GM19240 (cell line): ENCODE measurements around the gene ARHGAP4.

Source experiments
- DNase-seq: peaks from one replicate; pipeline ENCODE4 v3.0.0; 2011; ENCODE audit warnings: low spot score; ENCODE audit not compliant: insufficient read length

ARHGAP4 gene

DNA sequence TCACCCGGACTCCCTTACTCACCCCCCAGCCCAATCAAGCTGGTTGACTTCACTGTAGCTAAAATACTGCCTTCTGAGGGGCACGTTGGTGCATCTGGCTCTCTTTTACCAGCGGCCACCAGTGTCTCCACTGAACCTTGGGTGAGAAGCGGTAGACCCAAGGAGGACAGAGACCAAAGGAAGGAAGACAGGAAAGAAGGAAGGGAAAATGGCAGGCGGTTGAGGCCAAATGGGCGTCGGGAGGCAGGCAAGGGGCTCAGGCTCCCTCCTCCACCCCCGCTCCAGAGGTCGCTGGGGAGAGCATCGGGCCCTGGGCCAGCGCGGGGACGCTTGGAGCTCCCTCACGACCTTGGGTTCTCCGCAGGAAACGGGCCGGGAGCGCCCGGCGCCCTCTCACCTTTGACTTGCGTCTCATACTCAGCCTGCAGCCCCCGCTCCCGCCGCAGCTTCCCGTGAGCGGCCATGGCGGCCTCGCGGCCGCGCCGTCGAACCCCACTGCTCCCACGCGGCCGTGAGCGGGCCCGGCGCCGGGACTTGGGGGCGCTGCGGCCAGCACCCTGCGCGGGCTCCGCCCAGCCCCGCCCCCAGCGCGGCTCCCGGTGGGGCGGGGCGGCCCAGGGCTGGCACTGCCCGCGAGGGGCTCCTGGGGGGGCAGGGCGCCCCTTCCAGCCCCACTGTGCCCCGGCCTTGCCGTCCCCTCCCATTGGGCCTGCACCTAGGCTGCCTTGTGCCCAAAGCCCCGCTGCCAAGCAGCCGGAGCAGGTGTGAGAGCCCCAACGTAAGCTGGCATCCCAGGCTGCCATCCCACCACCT lies at the start of gene ARHGAP4:
TSS of gene ARHGAP4 (minus strand) at position 526 of the 813 bp plus-strand sequence. CDS start at position 464, 62 bp downstream.
- no peak for DNase-seq

DNA sequence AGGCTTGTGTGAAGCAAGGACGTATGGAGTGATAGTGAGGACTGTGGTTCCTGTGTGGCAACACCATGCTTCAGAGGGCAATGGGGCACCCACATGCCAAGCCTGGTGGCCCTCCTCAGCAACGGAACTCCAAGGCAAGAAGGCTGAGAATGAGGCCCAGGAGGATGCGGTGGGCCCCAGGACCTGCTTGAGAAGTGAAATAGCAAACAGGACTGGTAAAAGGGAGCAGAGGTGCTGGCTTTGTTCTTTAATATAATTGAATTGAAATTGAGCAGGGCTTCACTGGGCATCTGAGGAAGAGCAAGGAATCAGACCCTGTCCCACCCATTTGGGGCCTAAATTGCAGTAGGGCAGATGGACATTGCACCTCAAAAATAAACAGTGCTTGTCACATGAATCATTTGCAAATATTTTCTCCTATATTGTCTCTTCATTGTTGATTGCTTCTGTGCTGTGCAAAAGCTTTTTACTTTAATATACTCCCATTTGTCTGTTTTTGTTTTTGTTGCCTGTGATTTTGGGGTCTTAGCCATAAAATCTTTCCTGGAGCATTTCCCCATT lies 48.7 kb upstream of the ARHGAP4 start:
- DNase-seq: no peak

DNA sequence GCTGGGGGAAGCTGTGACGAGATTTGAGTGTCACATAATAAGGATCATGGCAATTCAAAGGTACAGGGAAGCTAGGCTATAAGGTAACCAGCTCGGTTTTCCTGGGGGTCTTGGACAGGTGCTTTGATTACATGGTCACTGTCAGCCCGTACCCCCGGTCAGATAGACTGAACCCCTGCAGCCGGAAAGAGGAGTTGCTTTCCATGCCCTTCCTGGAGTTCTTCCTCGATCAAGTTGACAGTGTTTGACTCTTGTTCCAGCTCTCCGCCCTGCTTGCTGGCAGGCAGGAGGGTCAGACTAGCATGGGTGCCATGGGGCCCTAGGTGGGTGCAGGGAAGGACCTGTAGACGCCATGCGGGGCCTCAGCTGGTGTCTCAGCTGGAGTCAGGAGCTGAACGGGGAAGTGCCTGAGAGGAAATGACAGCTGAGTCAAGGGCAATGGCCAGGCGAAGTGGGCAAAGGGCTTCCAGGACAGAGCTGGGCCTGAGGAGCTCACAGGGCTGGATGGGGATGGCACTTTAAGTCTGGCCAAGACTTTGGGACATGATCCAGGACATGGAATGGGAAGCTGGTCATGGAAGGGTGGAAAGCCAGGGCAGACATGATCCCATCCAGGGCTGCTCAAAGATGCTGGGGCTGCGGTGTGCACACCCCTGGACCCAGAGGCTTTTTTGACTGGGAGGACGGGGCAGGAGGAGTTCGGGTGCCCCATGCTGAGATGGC lies 48.1 kb upstream of the ARHGAP4 start:
- no peak for DNase-seq

DNA sequence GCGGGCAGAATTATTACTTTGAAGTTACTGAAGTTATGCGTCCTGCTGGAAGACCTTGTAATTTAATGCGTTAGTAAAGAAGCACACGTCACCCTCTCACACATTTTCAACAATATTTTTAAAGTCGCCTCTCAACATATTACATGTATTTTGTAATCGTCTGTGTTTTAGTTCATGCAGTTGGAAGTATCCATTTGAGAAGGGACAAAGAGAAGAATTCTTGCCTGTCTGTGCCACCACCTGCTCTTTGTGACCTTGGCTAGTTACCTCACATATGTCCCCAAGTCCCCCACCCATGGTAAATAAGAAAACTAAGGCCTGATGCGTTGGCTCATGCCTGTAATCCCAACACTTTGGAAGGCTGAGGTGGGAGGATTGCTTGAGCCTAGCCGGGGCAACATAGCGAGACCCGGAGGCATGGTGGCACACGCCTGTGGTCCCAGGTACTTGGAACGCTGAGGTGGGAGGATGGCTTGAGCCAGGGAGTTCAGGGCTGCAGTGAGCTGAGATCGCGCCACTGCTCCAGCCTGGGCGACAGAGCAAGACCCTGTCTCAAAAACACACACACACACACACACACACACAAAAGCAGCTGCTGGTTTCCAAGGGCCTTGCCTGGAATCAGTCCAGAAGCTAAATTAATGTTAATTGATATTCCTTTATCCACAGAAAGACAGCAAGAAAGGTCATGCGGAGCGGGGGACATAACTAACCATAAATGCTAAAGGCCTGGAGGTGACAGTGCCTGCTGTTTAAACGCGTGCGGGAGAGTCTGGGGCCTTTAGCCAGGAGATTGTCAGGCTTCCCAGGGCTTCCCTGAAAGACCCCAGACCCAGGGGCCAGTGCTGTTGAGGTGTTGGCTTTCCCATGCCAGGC lies 47.3 kb upstream of the ARHGAP4 start:
- no peak for DNase-seq

DNA sequence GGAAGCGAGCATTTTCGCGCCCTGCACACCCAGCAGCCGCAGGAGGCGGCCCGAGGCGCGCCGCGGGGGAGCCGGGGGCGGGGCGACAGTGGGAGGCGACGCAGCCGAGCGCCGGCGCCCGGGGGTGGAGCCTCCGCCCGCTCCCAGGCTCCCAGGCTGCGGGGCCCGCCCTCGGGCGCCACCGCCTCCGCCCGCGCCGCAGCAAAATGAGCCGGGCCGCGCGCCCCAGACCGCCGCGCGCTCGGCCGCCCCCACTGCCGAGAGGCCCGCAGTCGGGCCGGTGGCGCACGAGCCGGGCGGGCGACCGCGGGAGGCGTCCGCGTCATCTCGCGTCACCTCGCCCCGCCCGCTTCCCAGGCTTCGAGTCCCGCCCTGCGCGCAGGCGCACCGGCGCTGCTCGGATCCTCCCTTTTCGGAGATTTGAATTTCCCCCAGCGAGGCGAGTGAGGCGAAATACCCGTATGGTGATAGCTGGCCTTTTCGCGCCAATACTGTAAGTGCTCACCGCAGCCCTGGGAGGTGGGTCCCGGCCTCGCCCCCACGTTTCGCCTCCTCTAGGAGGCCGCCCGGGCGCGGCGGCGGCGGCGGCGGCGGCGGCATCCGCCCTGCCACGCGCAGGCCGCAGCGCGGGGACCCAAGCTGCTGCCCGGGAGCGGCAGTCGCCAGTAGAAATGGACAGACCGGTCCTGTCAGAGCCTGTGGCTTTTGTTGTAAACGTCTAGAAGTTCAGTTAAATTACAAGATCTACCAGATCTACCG lies 46.5 kb upstream of the ARHGAP4 start, which contains the start of gene TMEM187:
TSS of gene TMEM187 (plus strand) at position 387 of the 759 bp plus-strand sequence. CDS start 9,309 bp downstream, outside the sequence.
- peak; percentile 77 for DNase-seq

DNA sequence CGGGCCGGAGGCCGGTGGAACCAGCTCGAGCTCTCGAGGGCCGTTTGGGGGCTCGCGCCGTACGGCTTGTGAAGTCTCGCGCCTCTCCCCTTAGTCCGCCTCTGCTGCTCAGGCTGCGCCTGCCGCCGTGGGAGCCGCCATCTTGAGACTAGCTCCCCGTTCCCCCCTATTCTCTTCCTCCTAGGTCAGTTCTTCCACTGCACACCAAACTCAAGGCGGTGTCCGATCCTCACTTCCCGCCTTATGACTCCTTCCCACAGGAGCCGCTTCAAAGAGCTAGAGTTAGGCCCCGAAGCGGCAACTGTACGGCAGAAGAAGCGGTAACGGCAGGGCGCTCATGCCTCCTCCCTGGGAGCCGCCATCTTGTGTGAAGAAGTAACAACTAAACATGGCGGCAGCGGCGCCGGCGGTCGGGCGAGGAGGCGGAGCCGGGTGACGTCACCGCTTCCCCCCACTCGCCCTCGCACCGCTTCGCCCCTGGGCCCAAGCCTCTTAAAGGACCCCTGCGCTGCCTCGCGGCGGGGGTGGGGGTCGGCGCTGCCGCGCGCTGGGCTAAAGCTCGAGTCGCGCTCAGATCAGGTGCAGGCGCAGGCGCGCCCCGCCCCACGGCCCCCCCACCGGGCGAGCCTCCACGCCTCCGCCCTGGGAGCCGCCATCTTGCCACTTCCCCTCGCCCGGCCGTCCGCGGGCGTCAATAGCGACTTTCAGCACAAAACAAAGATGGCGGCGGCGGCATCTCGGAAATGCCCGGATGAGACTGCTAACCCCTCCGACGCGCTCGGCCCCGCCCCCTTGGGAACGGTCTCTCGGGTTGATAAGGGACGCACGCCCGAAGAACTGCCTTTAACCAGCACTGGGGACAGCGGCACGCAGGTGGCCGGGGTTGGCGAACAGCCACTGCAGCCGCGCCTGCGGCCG lies 45.6 kb upstream of the ARHGAP4 start, which contains the start of gene HCFC1:
TSS of gene HCFC1 (minus strand) at position 369 of the 918 bp plus-strand sequence. CDS start 978 bp downstream, outside the sequence.
- peak; percentile 45 for DNase-seq

DNA sequence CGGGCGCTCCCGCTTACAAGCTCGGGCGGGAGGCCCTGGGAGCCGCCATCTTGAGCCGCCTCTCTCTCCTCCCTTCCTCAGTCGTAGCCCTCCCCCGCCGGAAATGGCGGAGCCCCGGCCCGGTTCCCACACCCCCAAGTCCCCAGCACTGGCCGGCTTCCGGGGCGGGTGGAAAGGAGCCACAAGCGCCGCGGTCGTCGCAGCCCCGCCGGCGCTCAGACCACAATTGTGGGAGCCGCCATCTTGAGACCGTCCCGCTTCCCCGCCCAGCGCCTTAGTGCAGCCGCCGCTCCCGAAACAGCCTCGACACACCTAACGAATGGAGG lies 45.0 kb upstream of the ARHGAP4 start:
- DNase-seq: peak; percentile 85

DNA sequence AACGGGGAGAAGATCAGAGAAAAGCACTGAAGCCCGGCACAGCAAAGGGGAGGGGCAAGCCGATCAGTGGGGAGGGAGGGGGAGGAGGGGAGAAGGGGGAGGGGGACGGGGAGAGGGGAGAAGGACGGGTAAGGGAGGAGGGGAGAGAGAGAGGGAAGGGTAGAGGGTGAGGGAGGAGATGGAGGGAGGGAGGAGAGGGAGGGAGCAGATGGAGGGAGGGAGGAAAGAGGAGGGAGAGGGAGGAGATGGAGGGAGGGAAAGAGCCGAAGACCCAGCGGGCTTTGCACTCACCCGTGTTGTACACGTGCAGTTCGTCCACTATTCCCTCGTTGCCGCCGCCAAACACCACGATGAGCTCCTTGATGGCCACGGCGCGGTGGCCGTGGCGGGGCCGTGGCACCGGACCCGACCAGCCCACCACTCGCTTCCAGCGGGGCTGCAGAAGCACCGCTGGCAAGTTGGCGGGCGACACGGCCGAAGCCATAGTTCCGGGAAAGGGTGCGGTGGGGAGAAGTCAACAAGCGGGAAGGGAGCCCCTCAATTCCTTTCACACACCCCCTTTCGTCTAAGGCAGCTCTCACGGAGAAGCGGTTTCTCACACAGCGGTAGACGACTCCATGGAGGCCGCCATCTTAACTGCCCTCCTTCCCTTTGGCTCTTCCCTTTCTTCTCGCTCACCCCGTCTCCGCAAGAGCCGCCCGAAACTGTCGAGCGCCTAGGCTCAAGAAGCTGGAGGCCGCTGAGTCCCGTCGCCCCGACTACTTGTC lies 44.5 kb upstream of the ARHGAP4 start:
- DNase-seq: no peak

DNA sequence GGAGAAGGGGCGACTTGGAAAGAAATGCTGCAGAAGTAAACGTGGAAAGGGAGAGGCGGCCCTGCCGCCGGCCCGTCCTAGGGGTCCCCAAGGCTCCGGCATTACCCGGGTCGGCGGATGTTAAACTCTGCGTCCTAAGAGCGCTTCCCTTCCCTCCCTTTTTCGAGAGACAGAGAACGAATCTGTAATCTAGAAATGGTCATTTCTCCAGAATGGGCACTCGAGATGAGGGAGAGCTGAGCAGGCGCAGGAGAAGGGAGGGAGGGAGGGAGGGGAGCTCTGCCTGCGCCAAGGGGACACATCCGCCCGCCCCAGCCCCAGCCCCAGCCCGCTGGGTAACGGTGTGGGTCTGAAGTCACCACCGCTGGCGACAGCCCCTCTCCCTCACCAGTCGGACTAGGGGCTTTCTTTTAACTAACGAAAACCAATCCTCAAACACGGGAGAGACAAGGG lies 43.9 kb upstream of the ARHGAP4 start:
- no peak for DNase-seq

DNA sequence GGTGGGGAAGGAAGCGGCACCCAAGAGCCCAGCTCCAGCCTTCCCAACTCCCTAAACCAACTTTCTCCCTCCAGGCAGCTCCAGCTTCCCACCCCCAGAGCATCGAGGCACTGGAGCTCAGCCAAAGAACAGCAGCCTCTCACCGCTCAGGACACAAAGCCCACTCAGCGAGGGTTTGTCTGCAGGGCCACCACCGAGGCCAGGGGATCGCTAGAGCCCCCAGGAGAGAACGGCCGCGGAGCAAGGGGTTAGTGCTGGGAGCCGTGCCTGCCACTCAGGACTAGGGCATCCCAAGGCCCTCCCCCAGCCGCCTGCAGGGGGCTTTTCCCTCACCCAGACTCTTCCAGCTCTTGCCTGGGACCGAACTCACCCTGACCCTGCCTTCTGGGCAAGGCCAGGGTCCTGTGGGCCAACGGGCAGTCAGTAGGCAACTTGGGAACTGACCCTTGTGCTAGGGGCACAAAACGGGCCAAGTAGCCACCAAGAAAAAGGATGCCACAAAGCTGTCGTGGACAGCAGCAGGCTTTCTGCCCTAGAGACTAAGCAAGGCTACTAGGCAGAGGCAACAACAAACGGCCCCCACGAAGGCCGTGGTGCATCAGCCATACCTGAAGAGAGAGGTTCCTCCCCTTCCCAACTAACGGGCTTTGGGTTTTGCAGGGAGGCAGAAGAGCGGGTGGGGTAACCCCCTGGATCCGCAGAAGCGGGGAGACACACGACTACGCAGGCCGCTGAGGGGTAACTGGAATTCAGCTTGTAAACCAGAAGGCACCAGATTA lies 43.2 kb upstream of the ARHGAP4 start:
- DNase-seq: no peak

DNA sequence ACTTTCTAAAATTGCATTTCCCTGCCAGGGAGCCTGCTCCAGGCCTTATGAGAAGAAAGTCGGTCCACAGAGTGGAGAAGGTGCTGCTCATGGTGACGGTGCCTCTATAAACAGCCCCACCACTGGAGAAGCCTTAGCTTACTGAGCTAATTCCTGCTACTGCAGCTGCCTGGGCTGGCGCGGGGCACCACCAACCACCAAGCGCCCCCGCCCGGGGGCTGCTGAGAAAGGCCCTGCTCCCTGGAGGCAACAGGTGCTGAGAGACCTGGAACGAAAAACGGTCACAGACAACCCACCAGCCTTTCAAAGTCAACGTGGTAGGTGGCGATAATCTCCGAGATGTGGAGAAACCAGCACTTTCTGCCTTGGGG lies 42.7 kb upstream of the ARHGAP4 start:
- no peak for DNase-seq

DNA sequence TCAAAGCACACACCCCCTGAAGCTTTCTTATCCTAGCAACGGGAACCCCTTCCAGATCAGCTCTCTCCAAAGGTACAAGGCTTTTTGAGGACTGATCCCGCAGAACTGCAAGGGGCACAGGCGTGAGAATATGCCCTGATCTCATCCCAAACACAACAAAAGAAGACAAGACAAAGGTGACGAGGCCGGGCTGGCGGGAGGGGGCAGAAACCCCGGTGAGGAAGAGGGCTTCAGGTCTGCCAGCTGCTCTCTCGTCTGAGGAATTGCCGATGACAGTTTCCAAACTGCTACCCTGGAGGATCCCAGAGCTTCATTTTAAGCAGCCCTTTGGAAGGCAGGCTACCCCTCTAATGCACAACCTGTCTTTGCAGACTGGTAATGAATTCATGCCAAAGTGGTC lies 42.2 kb upstream of the ARHGAP4 start:
- no peak for DNase-seq

DNA sequence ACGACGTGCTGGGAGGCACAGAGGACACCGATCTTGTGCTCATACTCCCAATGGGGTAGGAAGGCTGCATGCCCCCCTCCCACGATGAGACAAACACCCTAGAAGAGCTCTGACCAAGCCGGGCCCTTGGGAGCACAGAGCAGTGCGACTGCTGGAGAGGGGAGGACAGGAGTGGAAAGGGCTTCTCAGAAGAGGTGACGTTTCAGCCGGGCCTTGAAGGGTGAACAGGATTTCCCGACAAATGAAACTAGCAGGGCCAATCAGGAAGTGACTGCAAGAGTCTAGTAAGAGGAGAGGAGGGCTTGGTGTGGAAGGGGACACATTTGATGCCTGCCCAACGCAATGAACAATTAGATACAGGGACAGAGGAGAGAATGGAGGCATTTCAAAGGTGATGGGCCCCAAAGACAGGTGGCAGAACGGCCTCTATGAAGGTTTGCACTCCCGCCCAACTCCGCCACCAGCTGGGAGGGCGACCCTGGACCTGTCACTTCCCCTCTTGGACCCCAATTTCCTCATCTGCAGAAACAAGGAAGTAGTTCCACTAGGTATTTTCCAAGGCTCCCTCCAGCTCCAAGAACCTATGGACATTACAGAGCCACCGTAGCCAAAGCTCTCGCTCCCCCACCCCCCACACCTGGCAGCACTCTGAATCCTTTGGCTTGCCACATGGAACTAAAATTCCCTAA lies 41.6 kb upstream of the ARHGAP4 start:
- no peak for DNase-seq

DNA sequence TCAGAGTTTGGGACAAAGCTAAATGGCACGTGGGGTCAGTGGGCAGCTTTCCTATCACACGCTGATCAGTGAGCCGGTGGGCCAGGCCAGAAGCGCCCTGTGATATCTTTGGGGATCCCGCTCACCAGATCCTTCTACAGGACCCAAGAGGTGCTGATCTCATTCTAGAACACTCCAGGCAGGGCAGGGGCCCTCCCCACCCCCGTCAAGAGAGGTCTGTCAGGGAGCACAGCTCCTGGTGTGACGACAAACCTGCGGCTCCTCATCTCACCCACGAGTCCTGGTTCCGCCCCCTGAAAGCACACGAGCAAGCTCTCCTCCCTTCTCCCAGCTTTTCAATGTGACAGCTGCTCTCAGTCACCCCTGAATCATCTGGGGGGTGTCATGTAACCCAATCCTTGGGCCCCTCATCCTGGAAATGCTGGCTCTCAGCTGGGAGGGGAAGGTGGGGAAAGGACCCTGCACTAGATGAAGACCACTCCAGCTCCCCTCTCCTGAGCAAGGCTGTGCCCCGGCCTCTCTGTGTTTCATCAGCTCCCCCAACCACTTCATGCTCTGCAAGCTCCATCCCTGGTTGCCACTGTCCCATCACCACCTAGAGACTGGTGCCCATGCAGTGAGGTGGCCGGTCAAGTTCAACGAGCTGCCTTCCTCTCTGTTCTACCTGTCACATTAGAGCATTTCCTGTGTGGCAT lies 40.9 kb upstream of the ARHGAP4 start:
- no peak for DNase-seq

DNA sequence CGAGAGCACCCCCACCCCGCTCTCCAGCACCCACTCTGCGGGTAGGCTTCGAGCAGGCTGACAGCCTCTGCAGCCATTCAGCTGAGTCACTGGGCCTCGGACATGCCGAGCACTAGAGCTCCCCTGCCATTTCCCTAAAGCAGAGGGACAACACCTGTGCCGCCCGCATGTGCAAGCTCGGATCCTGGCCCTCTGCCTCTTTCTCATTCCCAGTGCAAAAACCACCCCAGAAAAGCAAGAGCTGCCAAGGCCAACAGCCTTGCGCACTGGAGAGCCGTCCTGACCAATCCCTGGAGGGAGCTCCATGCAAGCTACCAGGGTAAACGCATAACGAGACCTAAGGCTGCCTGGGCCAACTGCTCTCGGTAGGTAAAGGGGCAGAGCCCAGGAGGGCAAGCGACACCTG lies 40.2 kb upstream of the ARHGAP4 start:
- DNase-seq: no peak

DNA sequence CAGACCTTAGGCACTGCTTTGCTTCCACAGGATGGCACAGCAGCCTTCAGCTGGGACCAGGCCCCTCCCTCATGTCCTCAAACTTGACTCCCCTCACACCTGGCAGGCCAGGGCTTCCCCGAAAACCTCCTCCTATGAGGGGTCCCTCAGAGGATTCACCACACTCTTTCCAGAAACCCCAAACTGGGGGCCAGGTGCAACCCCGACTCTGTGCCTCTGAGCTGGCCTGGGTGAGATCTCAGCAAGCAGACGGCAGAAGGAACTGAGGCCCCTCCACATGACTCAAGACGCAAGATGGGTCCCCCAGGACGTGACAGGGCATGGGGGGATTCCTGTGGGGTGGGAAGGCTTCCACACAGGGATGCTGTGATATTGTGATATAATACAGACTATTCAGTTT lies 39.3 kb upstream of the ARHGAP4 start:
- DNase-seq: no peak

DNA sequence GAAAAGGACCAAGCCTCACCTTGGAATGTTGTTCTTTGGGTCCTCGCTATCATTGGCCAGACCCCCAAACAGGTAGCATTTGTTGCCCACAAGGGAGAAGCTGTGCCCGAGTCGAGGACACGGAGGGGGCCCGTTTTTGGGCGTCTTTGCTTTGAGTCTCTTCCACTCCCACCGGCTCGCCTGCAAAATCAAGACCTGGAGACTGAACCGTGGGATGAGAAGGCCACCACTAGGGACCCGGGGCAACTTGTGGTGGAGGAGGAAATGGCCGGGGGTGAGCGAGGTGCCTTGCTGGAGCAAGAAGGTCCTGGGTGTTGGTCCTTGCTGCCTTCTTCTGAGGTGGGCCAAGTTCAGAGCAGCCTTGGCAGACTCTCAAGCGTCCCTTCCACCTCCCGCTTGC lies 38.0 kb upstream of the ARHGAP4 start:
- no peak for DNase-seq
